ENCODE results near the gene CASP2.

CASP2 gene

DNA sequence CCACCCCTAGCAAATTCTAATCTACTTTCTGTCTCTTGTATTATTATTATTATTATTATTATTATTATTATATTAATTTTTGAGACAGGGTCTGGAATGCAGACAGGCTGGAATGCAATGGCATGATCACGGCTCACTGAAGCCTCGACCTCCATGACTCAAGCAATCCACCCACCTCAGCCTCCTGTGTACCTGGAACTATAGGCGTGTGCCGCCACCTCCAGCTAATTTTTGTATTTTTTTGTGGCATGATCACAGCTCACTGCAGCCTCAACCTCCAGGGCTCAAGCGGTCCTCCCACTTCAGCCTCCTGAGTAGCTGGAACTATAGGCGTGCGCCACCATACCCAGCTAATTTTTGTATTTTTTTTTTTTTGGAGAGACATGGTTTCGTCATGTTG is 6.0 kb upstream of the CASP2 start:
- in situ Hi-C loops (cut with MboI; ENCODE audit: low pct_unique_long_range_greater_than_20kb, low sequenced_read_pairs, unreplicated experiment) = no loop called here
- TF ChIP-seq CTCF (IDR thresholded peaks at IDR 0.05; ENCODE audit: extremely low read depth, insufficient read depth, missing control alignments) = no peak
- no peak for DNase-seq (ENCODE audit: low spot score)

- DNase-seq (ENCODE audit: low spot score) = no peak
- in situ Hi-C loops (cut with MboI; ENCODE audit: low pct_unique_long_range_greater_than_20kb, low sequenced_read_pairs, unreplicated experiment) = no loop called here
- TF ChIP-seq CTCF (IDR thresholded peaks at IDR 0.05; ENCODE audit: extremely low read depth, insufficient read depth, missing control alignments) = no peak
Observed at GRCh38 chr7:143283381-143283780, 4.8 kb upstream of the CASP2 start.

DNA sequence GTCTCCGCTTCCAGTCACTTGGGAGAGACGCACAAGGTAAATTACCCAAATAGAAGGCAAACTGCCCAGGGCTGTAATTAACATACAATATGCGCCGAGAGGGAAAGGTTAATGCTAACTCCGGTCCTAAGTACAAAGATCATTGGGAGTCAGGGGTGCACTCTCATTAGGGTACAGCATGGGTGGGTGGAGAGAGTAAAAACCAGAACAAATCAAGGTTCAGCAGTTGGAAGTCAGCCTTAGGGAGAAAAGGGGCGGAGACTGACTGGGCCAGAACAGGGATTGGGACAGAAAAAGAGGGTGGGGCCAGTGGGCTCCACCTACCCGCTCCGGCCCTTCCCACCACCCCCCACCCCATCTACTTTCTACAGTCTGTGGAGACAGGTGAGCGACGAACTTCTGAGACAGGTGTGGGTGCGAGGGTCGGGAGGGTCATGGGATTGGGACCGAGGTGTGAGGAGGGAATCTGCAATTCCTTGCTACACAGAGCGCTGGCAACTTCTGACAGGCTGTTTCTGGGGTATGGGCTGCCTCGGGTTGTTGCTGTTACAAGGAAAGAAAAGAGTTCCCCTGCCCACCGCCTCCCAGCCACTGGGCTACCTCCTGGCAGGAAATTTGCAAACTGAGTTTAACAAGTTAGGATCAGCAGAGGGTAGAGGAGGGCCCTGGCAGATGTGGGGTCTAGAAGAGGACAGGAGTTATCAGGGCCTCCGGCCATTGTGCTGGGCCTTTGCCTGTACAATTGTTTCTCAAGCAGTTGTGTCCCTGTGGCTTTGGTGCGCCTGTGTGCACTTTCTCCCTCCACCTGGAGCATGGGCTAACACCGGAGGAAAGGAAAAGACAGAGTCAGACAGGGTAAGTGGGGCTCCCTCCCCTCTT is 3.3 kb upstream of the CASP2 start, which contains the start of gene TMEM139:
Gene TMEM139 (plus strand): TSS at position 368 of the 879 bp plus-strand sequence. CDS start 1,000 bp downstream, outside the sequence.
- no peak for TF ChIP-seq CTCF (IDR thresholded peaks at IDR 0.05; ENCODE audit: extremely low read depth, insufficient read depth, missing control alignments)
- DNase-seq (ENCODE audit: low spot score) = no peak
- in situ Hi-C loops (cut with MboI; ENCODE audit: low pct_unique_long_range_greater_than_20kb, low sequenced_read_pairs, unreplicated experiment) = no loop called here

GRCh38 chr7:143285470-143285778 is 2.7 kb upstream of the CASP2 start:
- TF ChIP-seq CTCF (IDR thresholded peaks at IDR 0.05; ENCODE audit: extremely low read depth, insufficient read depth, missing control alignments) = no peak
- DNase-seq (ENCODE audit: low spot score) = no peak
- in situ Hi-C loops (cut with MboI; ENCODE audit: low pct_unique_long_range_greater_than_20kb, low sequenced_read_pairs, unreplicated experiment) = no loop called here

DNA sequence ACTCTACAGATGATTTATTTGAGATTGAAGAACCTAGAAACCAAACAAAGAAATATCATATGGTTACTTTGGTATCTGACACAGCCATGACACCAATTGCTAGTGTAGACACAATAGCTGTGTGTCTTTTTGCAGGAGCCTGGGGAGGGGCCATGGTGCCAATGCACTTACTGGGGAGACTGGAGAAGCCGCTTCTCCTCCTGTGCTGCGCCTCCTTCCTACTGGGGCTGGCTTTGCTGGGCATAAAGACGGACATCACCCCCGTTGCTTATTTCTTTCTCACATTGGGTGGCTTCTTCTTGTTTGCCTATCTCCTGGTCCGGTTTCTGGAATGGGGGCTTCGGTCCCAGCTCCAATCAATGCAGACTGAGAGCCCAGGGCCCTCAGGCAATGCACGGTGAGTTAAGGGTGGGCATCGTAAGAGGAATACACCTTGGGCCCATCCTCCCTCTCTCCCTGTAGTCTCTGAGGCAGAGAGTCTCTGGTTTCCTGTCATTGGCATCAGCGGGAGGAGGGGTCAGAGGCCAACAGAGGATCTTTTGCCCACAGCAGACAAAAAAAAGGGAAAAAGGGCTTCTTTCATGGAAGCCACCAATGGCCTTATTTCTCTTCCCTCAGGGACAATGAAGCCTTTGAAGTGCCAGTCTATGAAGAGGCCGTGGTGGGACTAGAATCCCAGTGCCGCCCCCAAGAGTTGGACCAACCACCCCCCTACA is 2.2 kb upstream of the CASP2 start:
- TF ChIP-seq CTCF (IDR thresholded peaks at IDR 0.05; ENCODE audit: extremely low read depth, insufficient read depth, missing control alignments) = no peak
- in situ Hi-C loops (cut with MboI; ENCODE audit: low pct_unique_long_range_greater_than_20kb, low sequenced_read_pairs, unreplicated experiment) = no loop called here
- DNase-seq (ENCODE audit: low spot score) = no peak

- in situ Hi-C loops (cut with MboI; ENCODE audit: low pct_unique_long_range_greater_than_20kb, low sequenced_read_pairs, unreplicated experiment) = no loop called here
- DNase-seq (ENCODE audit: low spot score) = no peak
- no peak for TF ChIP-seq CTCF (IDR thresholded peaks at IDR 0.05; ENCODE audit: extremely low read depth, insufficient read depth, missing control alignments)
Observed at GRCh38 chr7:143286522-143286890, 1.6 kb upstream of the CASP2 start.
